Muscle layer of duodenum (tissue), 2 donors: ENCODE measurements around the gene UBR7.
"Not testable (repeated sequence)": the region's sequence is repeated elsewhere in the genome, so short reads cannot be mapped to it uniquely, and the experiment has no call there.

Source experiments
- H3K27ac ChIP-seq: one replicate; pipeline ENCODE4 v1.7.0; 2013; ENCODE audit warnings: mild to moderate bottlenecking, low read length
- H3K27me3 ChIP-seq: one replicate; pipeline ENCODE4 v1.7.0; 2013; ENCODE audit warnings: low read depth, mild to moderate bottlenecking, control low read depth, low read length
- H3K36me3 ChIP-seq, 2 donors: one replicate each; pipeline ENCODE4 v1.7.0; 2013; ENCODE audit warnings: low read length in 2 of 2, control low read depth in 1 of 2, mild to moderate bottlenecking in 1 of 2; ENCODE audit not compliant: insufficient read depth in 2 of 2, control insufficient read depth in 1 of 2
- H3K4me1 ChIP-seq, 2 donors: one replicate each; pipeline ENCODE4 v1.7.0; 2013; ENCODE audit warnings: low read length in 2 of 2, mild to moderate bottlenecking in 2 of 2, control low read depth in 1 of 2, moderate library complexity in 1 of 2; ENCODE audit not compliant: insufficient read depth in 2 of 2, control insufficient read depth in 1 of 2
- H3K4me3 ChIP-seq, 2 donors: one replicate each; pipeline ENCODE4 v1.7.0; 2013; ENCODE audit warnings: low read length in 2 of 2, low read depth in 1 of 2, mild to moderate bottlenecking in 1 of 2
- H3K9me3 ChIP-seq, 2 donors: one replicate each; pipeline ENCODE4 v1.7.0; 2013; ENCODE audit warnings: low read length in 2 of 2, control low read depth in 1 of 2, mild to moderate bottlenecking in 1 of 2; ENCODE audit not compliant: control insufficient read depth in 1 of 2
- donor health status: healthy.

Gene UBR7, protein sequence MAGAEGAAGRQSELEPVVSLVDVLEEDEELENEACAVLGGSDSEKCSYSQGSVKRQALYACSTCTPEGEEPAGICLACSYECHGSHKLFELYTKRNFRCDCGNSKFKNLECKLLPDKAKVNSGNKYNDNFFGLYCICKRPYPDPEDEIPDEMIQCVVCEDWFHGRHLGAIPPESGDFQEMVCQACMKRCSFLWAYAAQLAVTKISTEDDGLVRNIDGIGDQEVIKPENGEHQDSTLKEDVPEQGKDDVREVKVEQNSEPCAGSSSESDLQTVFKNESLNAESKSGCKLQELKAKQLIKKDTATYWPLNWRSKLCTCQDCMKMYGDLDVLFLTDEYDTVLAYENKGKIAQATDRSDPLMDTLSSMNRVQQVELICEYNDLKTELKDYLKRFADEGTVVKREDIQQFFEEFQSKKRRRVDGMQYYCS

DNA sequence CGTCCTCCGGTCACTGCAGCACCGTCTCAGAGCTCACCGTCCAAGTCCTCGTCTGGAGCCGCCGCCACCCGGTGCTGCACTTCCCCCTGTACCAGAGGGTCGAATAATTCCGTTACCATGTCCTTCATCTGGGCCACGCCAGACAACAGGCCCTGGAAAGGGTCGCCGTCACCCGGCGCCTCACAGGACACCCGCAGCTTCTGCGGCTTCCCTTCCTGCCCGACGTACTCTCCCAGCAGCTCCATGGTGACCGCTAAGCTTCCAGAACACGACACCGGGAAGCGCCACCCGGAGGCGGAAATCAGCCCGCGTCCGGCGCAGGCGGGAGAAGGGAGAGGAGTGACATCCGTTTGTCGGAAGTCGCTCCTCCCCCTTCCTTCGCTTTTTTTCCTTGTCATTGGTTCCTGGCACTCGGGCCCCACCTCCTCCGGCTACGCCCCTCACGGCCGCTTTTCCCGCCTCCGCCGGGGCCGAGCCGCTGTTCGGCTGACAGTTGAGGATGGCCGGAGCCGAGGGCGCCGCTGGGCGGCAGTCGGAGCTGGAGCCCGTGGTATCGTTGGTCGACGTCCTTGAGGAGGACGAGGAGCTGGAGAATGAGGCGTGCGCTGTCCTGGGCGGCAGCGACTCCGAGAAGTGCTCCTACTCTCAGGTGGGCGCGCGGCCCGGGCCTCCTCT is at the start of gene UBR7, which contains the start of gene GON7:
Gene UBR7 (plus strand): TSS at position 464 of the 675 bp plus-strand sequence. CDS start 36 bp downstream, at position 500.
Gene GON7 (minus strand): TSS at position 273 of the 675 bp plus-strand sequence. CDS start 28 bp downstream, at position 245.
- Histone ChIP-seq H3K9me3 (no peaks in the 10 kb centered on the region), H3K27me3 (no peaks in the 10 kb centered on the region), H3K4me1 (peaks cover 8 to 22% of the 10 kb centered on the region in 2 donors), H3K27ac (peak within 1 kb of the TSS; percentile 75), H3K4me3 (peak within 1 kb of the TSS; percentile 85 to 90), H3K36me3 (peaks cover 2 to 6% of the 10 kb centered on the region in 2 donors)

DNA sequence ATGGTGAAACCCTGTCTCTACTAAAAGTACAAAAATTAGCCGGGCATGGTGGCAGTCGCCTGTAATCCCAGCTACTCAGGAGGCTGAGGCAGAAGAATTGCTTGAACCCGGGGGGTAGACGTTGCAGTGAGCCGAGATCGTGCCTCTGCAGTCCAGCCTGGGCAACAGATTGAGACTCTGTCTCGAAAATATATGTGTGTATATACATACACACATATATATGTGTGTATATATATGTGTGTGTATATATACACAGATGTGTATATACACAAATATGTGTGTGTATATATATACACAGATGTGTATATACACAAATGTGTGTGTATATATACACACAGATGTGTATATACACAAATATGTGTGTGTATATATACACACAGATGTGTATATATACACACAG is 48.7 kb upstream of the UBR7 start:
- H3K4me3 ChIP-seq, H3K36me3 ChIP-seq, H3K27ac ChIP-seq, H3K4me1 ChIP-seq, H3K27me3 ChIP-seq, H3K9me3 ChIP-seq: not testable (repeated sequence)

DNA sequence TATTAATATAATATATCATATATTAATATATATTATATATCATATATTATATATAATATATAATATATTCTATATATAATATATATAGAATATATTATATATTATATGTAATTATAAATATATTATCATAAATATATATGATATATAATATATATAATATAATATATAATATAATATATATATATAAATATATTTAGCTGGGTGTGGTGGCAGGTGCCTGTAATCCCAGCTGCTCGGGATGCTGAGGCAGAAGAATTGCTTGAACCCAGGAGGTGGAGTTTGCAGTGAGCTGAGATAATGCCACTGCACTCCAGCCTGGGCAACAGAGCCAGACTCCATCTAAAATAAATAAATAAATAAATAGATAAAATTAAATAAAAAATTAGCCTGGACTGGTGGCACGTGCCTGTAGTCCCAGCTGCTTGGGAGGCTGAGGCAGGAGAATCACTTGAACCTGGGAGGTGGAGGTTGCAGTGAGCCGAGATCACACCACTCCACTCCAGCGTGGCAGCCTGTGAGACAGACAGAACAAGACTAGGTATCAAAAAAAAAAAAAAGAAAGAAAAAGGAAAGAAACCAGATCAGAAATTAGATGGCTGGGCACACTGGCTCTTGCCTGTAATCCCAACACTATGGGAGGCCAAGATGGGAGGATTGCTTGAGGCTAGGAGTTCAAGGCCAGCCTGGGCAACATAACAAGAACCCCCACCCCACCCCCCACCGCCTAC is 47.3 kb upstream of the UBR7 start:
- H3K4me1 ChIP-seq, H3K27ac ChIP-seq, H3K27me3 ChIP-seq, H3K9me3 ChIP-seq, H3K36me3 ChIP-seq, H3K4me3 ChIP-seq: not testable (repeated sequence)

DNA sequence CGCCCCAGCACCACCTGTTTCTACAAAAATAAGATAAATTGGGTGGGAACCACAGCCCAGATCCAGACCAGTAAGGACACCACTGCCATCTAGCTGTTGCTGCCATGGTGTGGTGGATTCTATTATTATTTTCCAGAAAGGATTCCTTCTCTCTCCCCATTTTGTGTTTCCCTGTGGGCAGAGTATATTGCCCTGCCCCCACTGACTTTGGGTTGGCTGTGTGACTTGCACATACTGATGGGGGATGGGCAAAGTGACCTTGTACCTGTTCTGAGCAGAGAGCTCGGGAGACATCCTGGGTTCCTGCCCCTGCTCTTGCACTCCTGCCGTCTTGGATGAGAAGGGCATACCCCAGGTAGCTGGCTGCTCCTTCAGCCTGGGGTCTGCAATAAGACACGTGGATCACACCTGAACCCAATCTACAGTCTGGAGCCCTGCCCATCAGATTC is 46.7 kb upstream of the UBR7 start:
- H3K27ac ChIP-seq = no peak overlapping the region
- no peaks in the 10 kb centered on the region for H3K9me3 ChIP-seq
- no peaks in the 10 kb centered on the region for H3K4me1 ChIP-seq
- H3K4me3 ChIP-seq = no peak overlapping the region
- no peaks in the 10 kb centered on the region for H3K27me3 ChIP-seq
- H3K36me3 ChIP-seq = no peaks in the 10 kb centered on the region

DNA sequence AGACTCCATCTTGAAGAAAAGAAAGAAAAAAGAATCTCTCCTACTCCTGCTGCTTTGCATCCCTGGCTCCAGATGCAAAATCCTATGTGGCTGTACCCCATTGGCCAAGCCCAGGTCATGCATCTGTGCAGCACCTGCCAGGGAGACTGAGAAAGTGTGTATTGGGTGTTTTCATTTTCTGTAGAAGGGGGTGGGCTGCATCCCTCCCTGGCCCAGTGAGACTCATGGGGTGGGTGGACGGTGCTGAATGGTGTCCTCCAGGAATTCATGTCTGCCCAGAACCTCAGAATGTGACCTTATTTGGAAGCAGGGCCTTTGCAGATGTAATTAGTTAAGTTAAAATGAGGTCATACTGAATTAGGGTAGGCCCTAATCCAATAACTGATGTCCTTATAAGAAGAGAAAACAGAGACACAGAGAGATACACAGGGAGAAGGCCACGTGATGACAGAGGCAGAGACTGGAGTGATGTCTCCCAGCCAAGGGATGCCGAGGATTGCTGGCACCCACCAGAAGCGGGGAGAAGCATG is 45.6 kb upstream of the UBR7 start:
- H3K9me3 ChIP-seq = no peaks in the 10 kb centered on the region
- no peaks in the 10 kb centered on the region for H3K4me1 ChIP-seq

DNA sequence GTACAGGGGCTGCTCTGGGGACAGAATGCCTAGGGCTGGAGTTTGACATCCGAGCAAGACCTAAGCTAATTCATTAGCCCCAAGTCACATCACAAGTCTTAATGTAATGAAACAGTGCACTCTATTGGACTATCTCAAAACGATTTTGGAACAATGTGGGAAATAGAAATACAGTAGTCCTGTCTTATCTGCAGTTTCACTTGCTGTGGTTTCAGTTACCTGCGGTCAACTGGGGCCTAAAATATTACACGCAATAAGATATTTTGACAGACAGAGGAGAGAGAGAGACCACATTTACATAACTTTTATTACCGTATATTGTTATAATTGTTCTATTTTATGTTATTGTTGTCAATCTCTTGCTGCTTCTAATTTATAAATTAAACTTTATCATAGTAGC is 43.5 kb upstream of the UBR7 start:
- H3K27me3 ChIP-seq = no peaks in the 10 kb centered on the region
- H3K4me3 ChIP-seq = no peak overlapping the region
- H3K4me1 ChIP-seq = no peaks in the 10 kb centered on the region
- H3K9me3 ChIP-seq = no peaks in the 10 kb centered on the region
- no peak overlapping the region for H3K27ac ChIP-seq
- no peaks in the 10 kb centered on the region for H3K36me3 ChIP-seq

More for the DNA sequence above, 45.6 kb upstream of the UBR7 start:
- no peak overlapping the region for H3K27ac ChIP-seq
- H3K36me3 ChIP-seq = no peaks in the 10 kb centered on the region
- no peaks in the 10 kb centered on the region for H3K27me3 ChIP-seq
- no peak overlapping the region for H3K4me3 ChIP-seq

DNA sequence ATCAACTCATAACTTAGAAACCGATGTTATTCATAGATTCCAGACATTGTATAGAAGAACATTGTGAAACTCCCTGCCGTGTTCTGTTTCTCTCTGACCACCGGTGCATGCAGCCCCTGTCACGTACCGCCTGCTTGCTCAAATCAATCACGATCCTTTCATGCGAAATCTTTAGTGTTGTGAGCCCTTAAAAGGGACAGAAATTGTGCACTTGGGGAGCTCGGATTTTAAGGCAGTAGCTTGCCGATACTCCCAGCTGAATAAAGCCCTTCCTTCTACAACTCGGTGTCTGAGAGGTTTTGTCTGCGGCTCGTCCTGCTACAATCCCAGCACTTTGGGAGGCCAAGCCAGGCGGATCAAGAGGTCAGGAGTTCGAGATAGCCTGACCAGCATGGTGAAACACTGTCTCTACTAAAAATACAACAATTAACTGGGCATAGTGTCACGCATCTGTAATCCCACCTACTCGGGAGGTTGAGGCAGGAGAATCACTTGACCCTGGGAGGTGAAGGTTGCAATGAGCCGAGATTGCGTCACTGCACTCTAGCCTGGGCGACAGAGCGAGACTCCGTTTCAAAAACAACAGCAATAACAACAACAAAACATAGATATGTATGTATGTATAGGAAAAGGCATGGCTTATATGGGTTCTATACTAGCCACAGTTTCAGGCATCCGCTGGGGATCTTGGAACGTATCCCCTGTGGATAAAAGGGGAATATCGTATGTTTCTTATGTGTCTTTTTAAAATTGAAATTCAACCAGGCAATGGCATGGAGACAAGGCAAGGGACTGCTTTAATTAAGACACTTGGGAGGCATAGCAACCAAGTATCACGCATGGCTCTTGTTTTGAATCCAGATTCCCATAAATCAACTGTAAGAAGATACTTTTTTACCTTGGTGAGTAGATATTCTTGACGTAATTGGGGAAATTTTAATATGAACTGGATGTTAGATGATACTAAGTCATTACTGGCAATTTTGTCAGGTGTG is 41.5 kb upstream of the UBR7 start:
- H3K27ac ChIP-seq, H3K4me3 ChIP-seq, H3K9me3 ChIP-seq, H3K36me3 ChIP-seq, H3K27me3 ChIP-seq, H3K4me1 ChIP-seq: not testable (repeated sequence)

DNA sequence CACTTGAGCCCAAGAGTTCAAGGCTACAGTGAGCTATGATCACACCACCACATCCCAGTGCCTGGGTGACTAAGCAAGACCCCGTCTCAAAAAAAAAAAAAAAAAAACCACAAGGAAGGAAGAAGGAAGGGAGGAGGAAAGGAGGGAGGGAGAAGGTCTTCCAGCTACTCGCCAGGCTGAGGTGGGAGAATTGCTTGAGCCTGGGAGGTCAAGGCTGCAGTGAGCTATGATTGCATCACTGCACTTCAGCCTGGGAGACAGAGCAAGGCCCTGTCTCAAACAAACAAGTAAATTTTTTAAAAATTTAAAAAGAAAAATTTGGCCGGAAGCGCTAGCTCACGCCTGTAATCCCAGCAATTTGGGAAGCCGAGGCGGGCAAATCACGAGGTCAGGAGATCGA is 38.4 kb upstream of the UBR7 start:
- H3K4me1 ChIP-seq, H3K27ac ChIP-seq, H3K4me3 ChIP-seq, H3K9me3 ChIP-seq, H3K27me3 ChIP-seq, H3K36me3 ChIP-seq: not testable (repeated sequence)

DNA sequence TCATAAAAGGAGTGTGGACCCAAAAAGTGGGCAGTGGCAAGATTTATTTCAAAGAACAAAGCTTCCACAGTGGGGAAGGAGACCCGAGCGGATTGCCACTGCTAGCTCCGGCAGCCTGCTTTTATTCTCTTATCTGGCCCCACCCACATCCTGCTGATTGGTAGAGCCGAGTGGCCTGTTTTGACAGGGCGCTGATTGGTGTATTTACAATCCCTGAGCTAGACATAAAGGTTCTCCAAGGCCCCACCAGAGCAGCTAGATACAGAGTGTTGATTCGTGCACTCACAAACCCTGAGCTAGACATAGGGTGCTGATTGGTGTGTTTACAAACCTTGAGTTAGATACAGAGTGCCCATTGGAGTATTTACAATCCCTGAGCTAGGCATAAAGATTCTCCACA is 37.4 kb upstream of the UBR7 start:
- not testable (repeated sequence) for H3K27ac ChIP-seq, H3K9me3 ChIP-seq, H3K27me3 ChIP-seq, H3K4me1 ChIP-seq, H3K36me3 ChIP-seq, H3K4me3 ChIP-seq

DNA sequence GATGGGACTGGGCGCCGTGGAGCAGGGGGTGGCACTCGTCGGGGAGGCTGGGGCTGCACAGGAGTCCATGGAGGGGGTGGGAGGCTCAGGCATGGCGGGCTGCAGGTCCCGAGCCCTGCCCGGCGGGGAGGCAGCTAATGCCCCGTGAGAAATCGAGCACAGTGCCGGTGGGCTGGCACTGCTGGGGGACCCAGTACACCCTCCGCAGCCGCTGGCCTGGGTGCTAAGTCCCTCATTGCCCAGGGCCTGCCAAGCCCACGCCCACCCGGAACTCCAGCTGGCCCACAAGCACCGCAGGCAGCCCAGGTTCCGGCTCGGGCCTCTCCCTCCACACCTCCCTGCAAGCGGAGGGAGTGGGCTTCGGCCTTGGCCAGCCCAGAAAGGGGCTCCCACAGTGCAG is 36.9 kb upstream of the UBR7 start:
- not testable (repeated sequence) for H3K4me1 ChIP-seq, H3K36me3 ChIP-seq, H3K27ac ChIP-seq, H3K4me3 ChIP-seq, H3K27me3 ChIP-seq, H3K9me3 ChIP-seq
